Embryonic facial prominence (tissue), 1 donor: ENCODE measurements around the gene EGFR.

Experiments used
- DNase-seq: peaks from one replicate; pipeline ENCODE4 v3.0.0-alpha.2; 2016; ENCODE audit errors: extremely low spot score

Gene EGFR

GRCh38 chr7:55171157-55171556, 152.3 kb downstream of the EGFR start:
- DNase-seq, result no peak

GRCh38 chr7:55172161-55172560, 153.3 kb downstream of the EGFR start:
- no peak for DNase-seq

GRCh38 chr7:55172881-55173609, 154.2 kb downstream of the EGFR start:
- no peak for DNase-seq

GRCh38 chr7:55173671-55174070, 154.9 kb downstream of the EGFR start:
- DNase-seq, result no peak

- DNase-seq, result no peak
Observed at GRCh38 chr7:55174456-55174855, 155.6 kb downstream of the EGFR start.

GRCh38 chr7:55174856-55175255, 156.0 kb downstream of the EGFR start:
- no peak for DNase-seq

GRCh38 chr7:55177068-55177530, 158.3 kb downstream of the EGFR start:
- no peak for DNase-seq

- DNase-seq, result peak; percentile 35
Observed at GRCh38 chr7:55177589-55178261, 158.9 kb downstream of the EGFR start.

GRCh38 chr7:55178292-55178862, 159.6 kb downstream of the EGFR start:
- DNase-seq, result no peak

- no peak for DNase-seq
Observed at GRCh38 chr7:55178863-55179773, 160.3 kb downstream of the EGFR start.

GRCh38 chr7:55179931-55180682, 161.3 kb downstream of the EGFR start:
- DNase-seq, result no peak

- DNase-seq, result no peak
Observed at GRCh38 chr7:55180963-55181542, 162.2 kb downstream of the EGFR start.

- DNase-seq, result no peak
Observed at GRCh38 chr7:55181762-55182161, 162.9 kb downstream of the EGFR start.

- no peak for DNase-seq
Observed at GRCh38 chr7:55183897-55184296, 165.1 kb downstream of the EGFR start.

- no peak for DNase-seq
Observed at GRCh38 chr7:55185321-55185802, 166.5 kb downstream of the EGFR start.

GRCh38 chr7:55185941-55186609, 167.3 kb downstream of the EGFR start:
- DNase-seq, result no peak

GRCh38 chr7:55187701-55188491, 169.1 kb downstream of the EGFR start:
- DNase-seq, result no peak

GRCh38 chr7:55188590-55189138, 169.8 kb downstream of the EGFR start:
- DNase-seq, result no peak
